DMS 273 (cell line): ENCODE data around the gene CD63.

Source experiments
- DNase-seq: peaks from one replicate; lab custom pipeline; 2025; ENCODE audit not compliant: unreplicated experiment; lab: John Stamatoyannopoulos, UW

The CD63 gene

DNA sequence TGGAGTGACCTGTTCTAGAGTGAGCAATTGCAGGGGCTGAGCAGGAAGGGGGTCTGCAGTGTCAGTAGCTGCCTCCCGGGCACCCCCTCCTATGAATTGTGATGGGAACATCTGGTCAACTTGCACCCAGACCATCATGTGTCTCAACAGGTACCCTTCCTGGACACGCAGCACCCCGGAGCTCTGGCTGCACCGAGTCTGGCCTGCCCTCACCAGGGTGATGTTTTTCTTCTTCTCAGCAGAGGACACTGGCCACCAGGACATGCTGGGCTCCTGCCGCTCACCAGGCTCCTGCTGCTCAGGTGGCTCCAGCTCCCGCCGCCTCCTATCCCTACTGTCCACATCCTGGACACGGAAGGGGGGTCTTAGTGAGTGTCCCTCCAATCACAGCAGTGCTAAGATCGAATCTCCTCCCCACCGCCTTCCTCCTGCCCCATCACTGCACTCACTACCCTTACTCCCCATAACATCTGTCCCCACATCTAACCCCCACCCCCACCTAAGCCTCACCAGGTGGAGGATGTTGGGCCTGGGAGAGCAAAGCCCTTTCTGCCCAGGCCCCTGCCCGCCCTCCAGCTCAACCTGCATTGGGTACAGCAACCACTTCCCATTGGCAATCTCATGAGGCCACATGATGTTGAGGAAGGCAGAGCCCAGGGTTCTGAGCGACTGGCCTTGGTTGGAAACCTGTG lies 36.0 kb downstream of the CD63 start:
- DNase-seq: no peak

DNA sequence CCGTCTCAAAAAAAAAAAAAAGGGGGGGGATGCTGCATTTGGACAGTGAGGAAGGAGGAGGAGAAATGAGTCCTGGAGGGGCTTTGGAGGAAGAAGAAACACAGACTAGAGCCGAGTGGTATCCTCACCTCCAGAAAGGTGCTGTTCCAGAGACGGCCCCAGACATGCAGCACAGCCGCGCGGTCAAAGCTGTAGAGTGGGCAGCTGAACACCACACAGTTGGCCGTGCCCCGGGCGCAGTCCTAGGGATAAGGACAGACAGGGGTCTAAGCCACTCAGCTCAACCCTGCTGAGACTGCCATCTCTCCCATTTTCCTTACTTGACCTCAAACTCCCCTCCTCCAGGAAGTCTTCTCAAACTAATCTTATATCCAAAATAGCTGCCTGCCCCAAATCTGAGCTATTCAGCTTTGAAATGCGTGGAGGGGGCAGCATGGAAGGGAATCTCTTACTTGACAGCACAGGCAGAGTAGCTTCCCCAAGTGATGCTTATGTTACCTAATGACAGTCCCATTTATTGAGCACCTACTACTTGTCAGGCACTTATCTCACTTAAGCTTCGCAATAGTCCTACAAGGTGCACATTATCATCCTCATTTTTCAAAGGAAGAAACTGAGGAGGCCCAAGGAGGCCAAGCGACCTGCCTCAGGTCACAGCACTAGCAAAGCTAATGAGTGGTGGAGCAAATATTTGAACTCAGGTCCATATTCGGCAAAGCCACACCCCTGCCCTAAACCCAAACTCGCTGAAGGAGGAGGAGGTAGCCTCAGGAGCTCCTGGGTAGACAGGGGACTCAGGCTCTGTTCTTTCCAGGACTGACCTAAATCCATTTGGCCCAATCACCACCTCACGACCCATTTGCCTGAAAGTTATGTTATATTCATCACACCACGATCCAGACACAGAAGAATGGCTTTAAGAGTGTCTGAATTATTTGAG lies 39.8 kb downstream of the CD63 start:
- no peak for DNase-seq

DNA sequence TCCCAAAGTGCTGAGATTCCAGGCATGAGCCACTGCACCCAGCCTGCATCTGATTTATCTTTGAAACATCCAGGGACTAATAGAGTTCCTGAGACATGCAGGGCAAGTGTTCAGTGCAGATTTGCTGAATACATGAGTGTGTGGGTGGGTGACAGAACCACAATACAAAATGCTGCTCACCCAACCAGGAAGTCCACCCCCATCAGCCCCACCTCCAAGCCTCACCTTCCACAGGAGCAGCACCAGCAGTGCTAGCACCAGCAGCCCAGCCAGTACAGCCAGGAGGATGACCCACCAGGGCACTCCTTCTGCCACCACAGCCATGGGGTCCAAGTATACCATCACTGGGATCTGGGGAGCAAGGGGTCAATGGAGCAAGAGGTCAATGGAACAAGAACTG lies 41.1 kb downstream of the CD63 start:
- no peak for DNase-seq

DNA sequence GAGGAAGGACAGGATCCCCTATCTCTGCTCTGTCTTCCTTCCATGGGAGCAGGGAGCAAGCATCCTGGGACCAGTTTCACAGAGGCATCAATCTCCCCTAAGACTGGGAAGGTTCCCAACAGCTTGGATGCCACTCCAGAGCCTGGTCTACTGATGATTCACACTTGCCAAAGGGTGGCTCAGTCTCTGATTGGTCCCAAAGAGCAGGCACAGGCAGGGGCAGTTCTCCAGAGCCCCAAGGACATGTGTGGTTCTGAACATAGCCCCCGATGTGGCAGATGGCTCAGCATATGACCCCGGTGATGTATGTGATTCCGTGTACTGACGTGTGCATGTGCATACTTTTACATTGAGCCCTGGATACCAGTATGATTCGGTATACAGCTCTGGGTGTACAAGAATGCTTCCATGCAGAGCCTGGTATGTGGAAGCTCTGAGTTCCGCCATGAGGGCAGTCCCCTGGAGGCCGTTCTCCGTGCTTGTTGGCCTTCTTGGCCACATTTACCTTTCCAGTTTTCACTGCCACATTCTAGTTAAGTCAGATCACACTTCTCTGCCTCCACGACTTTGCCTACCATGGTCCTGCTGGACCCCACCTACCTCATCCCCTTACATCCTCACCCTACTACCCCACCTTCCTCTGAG lies 42.3 kb downstream of the CD63 start:
- DNase-seq: peak; percentile 16

DNA sequence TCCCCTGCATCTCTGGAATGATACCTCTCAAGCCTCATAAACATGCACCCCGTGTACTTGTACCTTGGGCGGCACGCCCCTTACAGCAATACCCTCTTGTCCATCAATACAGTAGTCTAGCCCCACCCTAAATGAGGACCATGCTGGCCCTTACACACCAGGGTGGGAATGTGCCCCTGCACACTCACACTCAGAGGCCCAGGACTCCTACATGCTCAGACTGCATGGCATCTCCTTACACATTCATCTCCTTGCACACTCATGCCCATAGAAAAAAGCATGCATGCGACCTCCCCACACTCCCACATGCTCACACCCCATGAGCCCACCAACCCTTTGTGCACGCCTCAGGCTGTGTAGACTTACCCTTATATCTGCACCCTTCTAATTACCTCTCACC lies 43.1 kb downstream of the CD63 start:
- DNase-seq: no peak

DNA sequence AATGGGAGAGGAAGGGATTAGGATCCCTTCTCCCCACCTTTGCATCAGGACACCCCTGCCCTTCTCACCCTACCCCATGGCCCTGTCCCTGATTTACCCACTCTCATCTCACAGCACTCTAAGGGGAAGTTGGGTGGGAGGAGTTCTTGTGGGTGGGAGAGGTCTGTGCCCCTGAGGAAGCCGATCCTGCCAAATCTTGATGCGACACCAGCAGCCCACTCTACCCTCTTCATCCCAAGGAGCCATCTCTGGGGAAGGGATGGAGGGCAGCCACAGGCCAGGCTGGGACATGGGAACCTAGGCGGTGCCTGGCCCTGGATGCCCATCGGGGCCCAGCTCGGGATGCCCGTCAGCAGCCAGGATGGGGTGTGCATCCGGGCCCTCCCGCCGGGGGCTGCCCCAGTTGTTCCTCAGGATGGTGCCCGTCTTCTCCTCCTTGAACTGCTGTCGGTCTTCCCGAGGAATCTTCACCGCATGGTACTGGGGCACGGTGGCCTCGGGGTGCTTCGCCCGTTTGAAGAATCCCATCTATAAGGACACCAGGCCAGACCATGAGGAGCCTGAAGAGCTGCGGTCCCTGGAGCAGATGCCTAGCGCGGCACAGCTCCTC lies 43.9 kb downstream of the CD63 start:
- DNase-seq: no peak

DNA sequence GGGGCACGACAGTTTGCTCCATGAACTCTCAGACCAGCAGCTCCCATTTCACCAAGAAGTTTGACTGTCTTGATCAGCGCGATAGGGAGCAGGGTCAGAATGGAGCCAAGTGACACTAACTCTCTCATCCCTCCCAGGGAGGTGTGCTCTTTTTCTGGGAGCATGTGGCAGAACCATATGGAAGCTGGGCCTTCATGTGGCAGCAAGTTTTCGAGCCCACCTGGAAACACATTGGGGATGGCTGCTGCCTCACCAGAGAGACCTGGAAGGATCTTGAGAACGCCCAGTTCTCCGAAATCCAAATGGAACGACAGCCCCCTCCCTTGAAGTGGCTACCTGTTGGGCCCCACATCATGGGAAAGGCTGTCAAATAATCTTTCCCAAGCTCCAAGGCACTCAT lies 45.1 kb downstream of the CD63 start:
- DNase-seq: no peak

DNA sequence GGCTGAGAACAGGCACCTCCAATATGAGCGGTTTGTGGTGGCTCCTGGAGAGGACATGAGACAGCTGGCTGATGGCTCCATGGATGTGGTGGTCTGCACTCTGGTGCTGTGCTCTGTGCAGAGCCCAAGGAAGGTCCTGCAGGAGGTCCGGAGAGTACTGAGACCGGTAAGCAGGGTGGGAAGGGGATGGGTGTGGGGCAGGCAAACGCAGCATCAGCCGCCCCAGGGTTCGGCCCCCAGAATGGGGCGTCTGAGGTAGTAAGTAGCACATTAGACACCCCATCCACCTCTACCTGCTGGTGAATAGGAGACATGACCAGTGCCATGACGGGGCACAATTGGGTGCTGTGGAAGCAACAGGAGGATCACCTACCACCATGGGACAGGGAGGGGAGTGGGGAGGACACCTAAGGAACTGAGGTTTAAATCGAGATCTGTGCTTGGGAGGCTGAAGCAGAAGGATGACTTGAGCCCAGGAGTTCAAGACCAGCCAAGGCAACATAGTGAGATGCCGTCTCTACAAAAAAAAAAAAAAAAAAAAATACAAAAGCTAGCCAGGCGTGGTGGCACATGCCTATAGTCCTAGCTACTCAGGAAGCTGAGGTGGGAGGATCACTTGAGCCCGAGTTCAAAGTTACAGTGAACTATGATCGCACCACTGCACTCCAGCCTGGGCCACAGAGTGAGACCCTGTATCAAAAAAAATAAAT lies 46.6 kb downstream of the CD63 start:
- peak; percentile 51 for DNase-seq

DNA sequence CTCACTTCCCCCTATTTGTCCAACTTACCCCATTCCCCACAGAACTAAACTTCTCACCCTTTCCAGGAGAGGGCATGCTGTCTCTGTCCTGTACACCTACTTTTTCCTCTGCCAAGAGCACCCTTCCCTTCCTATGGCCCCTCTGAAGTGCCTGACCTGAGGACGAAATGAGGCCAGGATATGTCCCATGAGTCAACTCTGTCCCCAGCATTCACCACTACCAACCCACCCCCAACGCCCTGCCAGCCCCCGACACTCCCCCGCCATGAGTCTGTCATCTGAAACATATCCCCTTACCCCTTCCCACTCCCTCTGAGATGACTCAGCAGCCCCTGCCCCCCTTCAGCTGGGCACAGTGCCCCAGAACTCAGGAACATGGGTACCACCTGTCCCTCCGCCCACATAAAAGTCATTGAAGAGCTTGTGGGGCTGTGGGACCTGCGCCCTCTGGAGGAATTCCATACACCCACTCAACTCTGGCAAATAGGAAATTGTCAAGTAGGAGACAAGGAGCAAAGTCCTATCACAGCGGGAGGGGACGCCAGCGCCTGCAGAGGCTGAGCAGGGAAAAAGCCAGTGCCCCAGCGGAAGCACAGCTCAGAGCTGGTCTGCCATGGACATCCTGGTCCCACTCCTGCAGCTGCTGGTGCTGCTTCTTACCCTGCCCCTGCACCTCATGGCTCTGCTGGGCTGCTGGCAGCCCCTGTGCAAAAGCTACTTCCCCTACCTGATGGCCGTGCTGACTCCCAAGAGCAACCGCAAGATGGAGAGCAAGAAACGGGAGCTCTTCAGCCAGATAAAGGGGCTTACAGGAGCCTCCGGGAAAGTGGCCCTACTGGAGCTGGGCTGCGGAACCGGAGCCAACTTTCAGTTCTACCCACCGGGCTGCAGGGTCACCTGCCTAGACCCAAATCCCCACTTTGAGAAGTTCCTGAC lies 47.4 kb downstream of the CD63 start:
- peak; percentile 91 for DNase-seq

DNA sequence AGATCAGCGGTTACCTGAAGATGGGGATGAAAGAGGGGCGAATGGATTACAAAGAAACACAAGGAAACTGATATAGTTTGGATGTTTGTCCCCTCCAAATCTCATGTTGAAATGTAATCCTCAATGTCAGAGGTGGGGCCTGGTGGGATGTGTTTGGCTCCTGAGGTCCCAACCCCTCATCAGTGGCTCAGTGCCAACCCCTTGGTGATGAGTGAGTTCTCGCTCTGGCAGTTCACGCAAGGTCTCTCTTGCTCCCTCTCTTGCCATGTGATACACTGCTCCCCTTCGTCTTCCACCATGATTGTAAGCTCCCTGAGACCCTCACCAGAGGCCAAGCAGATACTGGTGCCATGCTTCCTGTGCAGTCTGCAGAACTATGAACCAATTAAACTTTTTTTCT lies 49.1 kb downstream of the CD63 start:
- DNase-seq: no peak

DNA sequence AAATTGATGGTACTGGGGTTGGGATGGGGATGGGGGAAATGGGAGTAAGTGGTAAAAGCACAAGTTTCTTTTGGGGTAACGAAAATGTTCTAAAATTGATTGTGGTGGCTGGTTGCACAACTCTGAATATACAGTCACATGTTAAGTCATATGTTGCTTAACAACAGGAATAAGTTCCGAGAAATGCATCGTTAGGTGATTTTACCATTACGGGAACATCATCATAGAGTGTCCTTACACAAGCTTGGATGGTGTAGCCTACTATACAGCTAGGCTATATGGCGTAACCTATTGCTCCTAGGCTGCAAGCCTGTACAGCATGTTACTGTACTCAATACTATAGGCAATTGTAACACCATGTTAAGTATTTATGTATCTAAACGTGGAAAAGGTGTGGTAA lies 52.1 kb downstream of the CD63 start:
- DNase-seq: no peak

DNA sequence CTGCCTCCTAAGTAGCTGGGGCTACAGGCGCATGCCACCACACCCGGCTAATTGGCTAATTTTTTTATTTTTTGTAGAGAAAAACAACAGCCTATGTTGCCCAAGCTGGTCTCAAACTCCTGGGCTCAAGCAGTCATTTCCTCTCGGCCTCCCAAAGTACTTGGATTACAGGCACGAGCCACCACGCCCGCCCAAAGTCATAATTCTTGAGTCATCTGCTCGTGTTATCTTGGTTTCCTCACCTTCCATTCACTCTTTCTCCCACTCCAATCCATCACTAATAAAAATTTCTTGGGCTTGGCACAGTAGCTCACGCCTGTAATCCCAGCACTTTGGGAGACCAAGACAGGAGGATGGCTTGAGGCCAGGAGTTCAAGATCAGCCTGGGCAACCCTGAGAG lies 53.1 kb downstream of the CD63 start:
- no peak for DNase-seq
